Fibroblast of skin of scalp (primary cell): ENCODE data around the gene PRDM7.
"Not testable (repeated sequence)": the region's sequence is repeated elsewhere in the genome, so short reads cannot be mapped to it uniquely, and the experiment has no call there.

ENCODE experiments used
- DNase-seq: peaks from one replicate; pipeline ENCODE4 v3.0.0-alpha.2; 2013

PRDM7 gene

GRCh38 chr16:90072442-90073105, 4.6 kb downstream of the PRDM7 start:
- DNase-seq, result peak; percentile 22

GRCh38 chr16:90070440-90070839, 6.7 kb downstream of the PRDM7 start:
- no peak for DNase-seq

GRCh38 chr16:90061437-90061836, 15.7 kb downstream of the PRDM7 start:
- DNase-seq, result no peak

GRCh38 chr16:90057738-90058173, 19.4 kb downstream of the PRDM7 start:
- peak; percentile 62 for DNase-seq

- DNase-seq, result not testable (repeated sequence)
Measured at GRCh38 chr16:90056521-90056920, 20.6 kb downstream of the PRDM7 start.

GRCh38 chr16:90055371-90055770, 21.8 kb downstream of the PRDM7 start:
- no peak for DNase-seq

- DNase-seq, result no peak
Measured at GRCh38 chr16:90054554-90054953, 22.6 kb downstream of the PRDM7 start.

- no peak for DNase-seq
Measured at GRCh38 chr16:90053902-90054500, 23.1 kb downstream of the PRDM7 start.

GRCh38 chr16:90050969-90051368, 26.2 kb downstream of the PRDM7 start:
- DNase-seq, result no peak

- DNase-seq, result no peak
Measured at GRCh38 chr16:90048737-90049330, 28.3 kb downstream of the PRDM7 start.

- DNase-seq, result no peak
Measured at GRCh38 chr16:90048347-90048722, 28.8 kb downstream of the PRDM7 start.

- DNase-seq, result no peak
Measured at GRCh38 chr16:90047714-90048346, 29.3 kb downstream of the PRDM7 start.

GRCh38 chr16:90046971-90047713, 30.0 kb downstream of the PRDM7 start:
- DNase-seq, result peak; percentile 11

GRCh38 chr16:90046122-90046970, 30.8 kb downstream of the PRDM7 start:
- DNase-seq, result no peak

- no peak for DNase-seq
Measured at GRCh38 chr16:90044111-90044551, 33.0 kb downstream of the PRDM7 start.

GRCh38 chr16:90043526-90043925, 33.6 kb downstream of the PRDM7 start:
- DNase-seq, result no peak

GRCh38 chr16:90042946-90043514, 34.1 kb downstream of the PRDM7 start:
- DNase-seq, result no peak

GRCh38 chr16:90041896-90042473, 35.1 kb downstream of the PRDM7 start:
- DNase-seq, result no peak

GRCh38 chr16:90040152-90041023, 36.7 kb downstream of the PRDM7 start:
- DNase-seq, result no peak

GRCh38 chr16:90037276-90037675, 39.9 kb downstream of the PRDM7 start:
- DNase-seq, result no peak
